Muscle layer of colon (tissue), 2 donors: ENCODE results near the gene KRTAP24-1.

ENCODE experiments used
- H3K27ac ChIP-seq: one replicate; pipeline ENCODE4 v1.7.0; 2013; ENCODE audit warnings: low read depth, mild to moderate bottlenecking, low read length, moderate library complexity
- H3K27me3 ChIP-seq, 2 donors: one replicate each; pipeline ENCODE4 v1.7.0; 2013; ENCODE audit warnings: low read length in 2 of 2, mild to moderate bottlenecking in 2 of 2; ENCODE audit not compliant: insufficient read depth in 2 of 2, control insufficient read depth in 1 of 2
- H3K36me3 ChIP-seq: one replicate; pipeline ENCODE4 v1.7.0; 2013; ENCODE audit warnings: mild to moderate bottlenecking, low read length; ENCODE audit not compliant: insufficient read depth
- H3K4me1 ChIP-seq: one replicate; pipeline ENCODE4 v1.7.0; 2013; ENCODE audit warnings: mild to moderate bottlenecking, low read length; ENCODE audit not compliant: insufficient read depth
- H3K4me3 ChIP-seq, 2 donors: one replicate each; pipeline ENCODE4 v1.7.0; 2013; ENCODE audit warnings: low read length in 2 of 2, low read depth in 1 of 2, mild to moderate bottlenecking in 1 of 2, moderate library complexity in 1 of 2
- H3K9ac ChIP-seq: one replicate; pipeline ENCODE4 v1.7.0; 2013; ENCODE audit warnings: low read length
- H3K9me3 ChIP-seq: one replicate; pipeline ENCODE4 v1.7.0; 2013; ENCODE audit warnings: mild to moderate bottlenecking, low read length
- donor health status: abdominal sarcoma.
- donor health status: Adenocarcinoma of cecum.

The KRTAP24-1 gene

DNA sequence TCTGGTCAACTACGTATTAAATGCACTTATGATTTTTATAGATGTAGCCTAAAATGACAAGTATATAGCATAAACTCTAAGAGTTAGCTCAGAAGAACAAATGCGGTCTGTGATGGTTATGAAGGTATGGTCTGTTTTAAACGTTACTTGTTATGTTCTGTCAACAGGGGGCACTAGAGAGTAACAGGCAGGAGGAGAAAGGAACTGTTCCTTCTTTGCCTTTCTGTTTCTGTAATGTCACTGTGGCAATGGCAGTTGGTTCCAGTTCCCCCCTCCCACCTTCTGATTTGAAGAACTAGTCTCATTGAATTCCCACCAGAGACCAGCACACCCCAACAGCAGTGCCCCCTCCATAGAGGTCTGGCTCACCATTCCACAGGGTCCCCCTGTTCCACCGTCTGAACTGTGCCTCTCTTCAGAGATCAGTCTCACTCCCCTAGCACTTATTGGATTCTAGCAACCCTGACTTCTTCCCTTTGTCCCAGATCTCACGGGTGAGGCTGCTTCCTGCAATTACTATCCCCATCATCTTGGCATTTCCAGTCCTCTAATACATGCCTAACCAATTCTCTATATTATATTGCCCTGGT lies 14.0 kb downstream of the KRTAP24-1 start:
- no peaks in the 10 kb centered on the region for H3K36me3 ChIP-seq
- no peak overlapping the region for H3K4me3 ChIP-seq
- H3K9ac ChIP-seq = no peak overlapping the region
- no peaks in the 10 kb centered on the region for H3K27me3 ChIP-seq
- no peaks in the 10 kb centered on the region for H3K9me3 ChIP-seq
- H3K4me1 ChIP-seq = no peaks in the 10 kb centered on the region
- no peak overlapping the region for H3K27ac ChIP-seq

GRCh38 chr21:30257773-30258172 lies 25.0 kb downstream of the KRTAP24-1 start:
- Histone ChIP-seq H3K9ac (no peak overlapping the region), H3K4me1 (no peaks in the 10 kb centered on the region), H3K9me3 (no peaks in the 10 kb centered on the region), H3K36me3 (no peaks in the 10 kb centered on the region), H3K27me3 (no peaks in the 10 kb centered on the region), H3K4me3 (no peak overlapping the region), H3K27ac (no peak overlapping the region)

DNA sequence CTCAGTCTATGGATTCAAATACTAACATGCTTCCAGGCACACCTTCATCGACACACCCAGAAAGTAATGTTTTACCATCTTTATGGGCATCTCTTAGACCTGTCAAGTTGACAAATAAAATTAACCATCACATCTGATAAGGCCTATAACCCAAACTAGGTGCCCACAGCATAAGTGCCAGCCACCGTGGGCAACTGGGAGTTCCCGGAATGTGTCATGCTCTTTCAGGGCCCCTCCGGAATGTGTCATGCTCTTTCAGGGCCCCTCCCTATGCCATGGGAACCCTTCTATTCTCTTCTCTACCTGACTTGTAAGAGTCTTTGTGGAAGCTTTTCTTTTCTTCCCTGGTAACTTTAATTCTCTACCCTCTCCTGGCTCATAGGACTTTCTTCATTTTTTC lies 26.6 kb downstream of the KRTAP24-1 start:
- Histone ChIP-seq H3K36me3 (no peaks in the 10 kb centered on the region), H3K9me3 (no peaks in the 10 kb centered on the region), H3K27me3 (no peaks in the 10 kb centered on the region), H3K4me3 (no peak overlapping the region), H3K27ac (no peak overlapping the region), H3K4me1 (no peaks in the 10 kb centered on the region), H3K9ac (no peak overlapping the region)

- H3K36me3 ChIP-seq = no peaks in the 10 kb centered on the region
- H3K27ac ChIP-seq = no peak overlapping the region
Measured at GRCh38 chr21:30255679-30256078, 27.1 kb downstream of the KRTAP24-1 start.

DNA sequence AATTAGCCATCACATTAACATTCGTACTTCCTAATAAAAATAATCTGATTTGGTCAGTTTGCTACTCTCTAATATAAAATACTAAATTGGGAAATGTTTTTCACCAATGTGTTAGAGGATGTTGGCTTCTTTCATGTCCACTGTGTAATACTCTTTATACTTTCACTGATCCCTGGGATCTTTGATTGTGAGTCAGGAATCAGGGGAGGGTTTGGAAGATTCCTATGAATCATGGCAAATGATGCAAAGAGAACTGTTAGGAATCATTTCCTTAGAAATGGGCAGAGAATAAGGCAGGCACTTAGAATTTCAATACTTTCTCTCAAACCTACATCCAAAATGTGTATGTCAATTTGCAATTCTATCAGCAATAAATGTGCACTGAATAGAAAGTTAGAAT lies 31.0 kb downstream of the KRTAP24-1 start:
- H3K9me3 ChIP-seq = no peaks in the 10 kb centered on the region
- H3K4me3 ChIP-seq = no peak overlapping the region

More at GRCh38 chr21:30255679-30256078, 27.1 kb downstream of the KRTAP24-1 start:
- H3K27me3 ChIP-seq = no peaks in the 10 kb centered on the region
- no peak overlapping the region for H3K9ac ChIP-seq
- no peaks in the 10 kb centered on the region for H3K4me1 ChIP-seq
- no peaks in the 10 kb centered on the region for H3K9me3 ChIP-seq
- no peak overlapping the region for H3K4me3 ChIP-seq

GRCh38 chr21:30249936-30250335 lies 32.8 kb downstream of the KRTAP24-1 start:
- H3K9me3 ChIP-seq = no peaks in the 10 kb centered on the region

More for the DNA sequence above, 31.0 kb downstream of the KRTAP24-1 start:
- no peak overlapping the region for H3K9ac ChIP-seq
- no peaks in the 10 kb centered on the region for H3K4me1 ChIP-seq
- no peaks in the 10 kb centered on the region for H3K36me3 ChIP-seq
- no peak overlapping the region for H3K27ac ChIP-seq
- H3K27me3 ChIP-seq = no peaks in the 10 kb centered on the region

GRCh38 chr21:30248844-30249243 lies 33.9 kb downstream of the KRTAP24-1 start:
- no peaks in the 10 kb centered on the region for H3K27me3 ChIP-seq
- H3K4me1 ChIP-seq = no peaks in the 10 kb centered on the region
- no peaks in the 10 kb centered on the region for H3K36me3 ChIP-seq
- no peaks in the 10 kb centered on the region for H3K9me3 ChIP-seq
- H3K9ac ChIP-seq = no peak overlapping the region
- H3K4me3 ChIP-seq = no peak overlapping the region
- no peak overlapping the region for H3K27ac ChIP-seq

More at GRCh38 chr21:30249936-30250335, 32.8 kb downstream of the KRTAP24-1 start:
- Histone ChIP-seq H3K9ac (no peak overlapping the region), H3K27me3 (no peaks in the 10 kb centered on the region), H3K4me3 (no peak overlapping the region), H3K4me1 (no peaks in the 10 kb centered on the region), H3K36me3 (no peaks in the 10 kb centered on the region), H3K27ac (no peak overlapping the region)

GRCh38 chr21:30245061-30245460 lies 37.7 kb downstream of the KRTAP24-1 start:
- Histone ChIP-seq H3K4me1 (no peaks in the 10 kb centered on the region), H3K9me3 (no peaks in the 10 kb centered on the region), H3K27me3 (no peaks in the 10 kb centered on the region), H3K9ac (no peak overlapping the region), H3K4me3 (no peak overlapping the region), H3K27ac (no peak overlapping the region), H3K36me3 (no peaks in the 10 kb centered on the region)

DNA sequence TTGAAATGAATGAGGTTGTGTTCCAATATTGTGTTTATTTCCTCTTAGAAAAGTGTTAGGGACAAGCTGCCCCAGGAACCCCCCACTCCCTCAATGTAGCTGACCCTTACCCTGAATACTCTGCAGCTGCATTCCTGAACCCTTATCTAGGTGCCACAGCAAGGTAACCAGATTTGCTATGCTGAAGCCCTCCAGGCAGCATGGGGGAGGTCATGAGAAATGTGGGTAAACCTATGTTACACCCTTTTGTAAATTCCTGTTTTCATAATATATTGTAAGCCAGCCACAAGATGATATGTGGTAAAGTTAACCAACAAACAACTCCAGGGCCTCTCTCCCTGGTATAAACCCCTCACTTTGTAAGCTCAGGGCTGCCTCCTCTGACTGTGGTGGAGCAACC lies 39.1 kb downstream of the KRTAP24-1 start:
- Histone ChIP-seq H3K27ac (no peak overlapping the region), H3K9ac (no peak overlapping the region), H3K9me3 (no peaks in the 10 kb centered on the region), H3K27me3 (no peaks in the 10 kb centered on the region), H3K4me3 (no peak overlapping the region), H3K36me3 (no peaks in the 10 kb centered on the region), H3K4me1 (no peaks in the 10 kb centered on the region)

DNA sequence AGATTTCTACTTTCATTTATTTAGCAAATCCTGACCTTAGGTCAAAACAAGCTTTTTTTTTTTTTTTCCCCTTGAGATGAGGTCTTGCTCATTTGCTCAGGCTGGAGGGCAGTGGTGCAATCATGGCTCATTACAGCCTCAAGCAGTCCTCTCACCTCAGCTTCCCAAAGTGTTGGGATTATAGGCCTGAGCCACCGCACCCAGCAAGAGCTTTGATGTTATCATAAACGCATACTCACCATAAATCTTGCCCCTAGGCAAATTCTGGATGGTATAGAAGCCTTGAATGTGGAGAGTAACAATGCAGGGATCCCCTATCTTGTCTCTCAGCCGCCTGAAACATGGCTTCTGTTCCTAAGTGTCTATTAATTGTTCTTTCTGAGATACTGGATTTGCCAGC lies 42.1 kb downstream of the KRTAP24-1 start:
- H3K9ac ChIP-seq = no peak overlapping the region
- no peaks in the 10 kb centered on the region for H3K9me3 ChIP-seq
- no peaks in the 10 kb centered on the region for H3K4me1 ChIP-seq
- no peak overlapping the region for H3K27ac ChIP-seq
- H3K4me3 ChIP-seq = no peak overlapping the region
- H3K27me3 ChIP-seq = no peaks in the 10 kb centered on the region
- no peaks in the 10 kb centered on the region for H3K36me3 ChIP-seq

GRCh38 chr21:30238168-30238567 lies 44.6 kb downstream of the KRTAP24-1 start:
- Histone ChIP-seq H3K4me1 (no peaks in the 10 kb centered on the region), H3K36me3 (no peaks in the 10 kb centered on the region), H3K27me3 (no peaks in the 10 kb centered on the region), H3K9me3 (no peaks in the 10 kb centered on the region), H3K27ac (no peak overlapping the region), H3K9ac (no peak overlapping the region), H3K4me3 (no peak overlapping the region)

DNA sequence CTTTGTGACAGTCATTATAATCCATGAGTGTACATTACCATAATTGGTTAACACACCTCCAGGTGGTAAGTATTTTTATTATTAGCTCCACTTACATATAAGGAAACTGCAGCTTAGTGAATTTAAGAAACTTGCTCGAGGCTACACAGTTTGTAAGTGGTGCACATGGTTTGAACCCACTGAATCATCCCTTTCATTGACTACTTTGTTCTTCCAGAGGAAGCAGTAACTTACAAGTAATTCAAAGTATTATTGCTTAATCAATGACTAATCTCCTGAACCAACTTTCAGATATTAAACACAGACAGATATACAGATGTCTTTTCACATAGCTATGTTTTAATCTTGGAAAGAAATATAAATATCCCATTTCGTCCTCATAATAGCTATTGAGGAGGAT lies 48.1 kb downstream of the KRTAP24-1 start:
- Histone ChIP-seq H3K4me3 (no peak overlapping the region), H3K9me3 (no peaks in the 10 kb centered on the region), H3K9ac (no peak overlapping the region), H3K27me3 (no peaks in the 10 kb centered on the region), H3K36me3 (no peaks in the 10 kb centered on the region), H3K27ac (no peak overlapping the region), H3K4me1 (no peaks in the 10 kb centered on the region)
